GM19452 (cell line): ENCODE measurements around the gene PPFIBP1.
"Not testable (repeated sequence)": the region's sequence is repeated elsewhere in the genome, so short reads cannot be mapped to it uniquely, and the experiment has no call there.

Experiments used
- ATAC-seq: cut with Tn5 transposase; IDR thresholded peaks from one replicate; pipeline ENCODE4 v1.9.1; 2021; ENCODE audit not compliant: unreplicated experiment

The PPFIBP1 gene

GRCh38 chr12:27652174-27652763, 128.3 kb downstream of the PPFIBP1 start:
- ATAC-seq = no peak

GRCh38 chr12:27653661-27654060, 129.7 kb downstream of the PPFIBP1 start:
- ATAC-seq = no peak

- ATAC-seq = not testable (repeated sequence)
These were observed 131.5 kb downstream of the PPFIBP1 start for GRCh38 chr12:27655476-27655875.

- no peak for ATAC-seq
These were observed 133.3 kb downstream of the PPFIBP1 start for GRCh38 chr12:27657296-27657695.

GRCh38 chr12:27665704-27666103, 141.7 kb downstream of the PPFIBP1 start:
- ATAC-seq = no peak

GRCh38 chr12:27666510-27666909, 142.5 kb downstream of the PPFIBP1 start:
- no peak for ATAC-seq

- no peak for ATAC-seq
These were observed 143.5 kb downstream of the PPFIBP1 start for GRCh38 chr12:27667540-27667939.

- ATAC-seq = no peak
These were observed 148.0 kb downstream of the PPFIBP1 start for GRCh38 chr12:27672051-27672450.

- ATAC-seq = no peak
These were observed 148.6 kb downstream of the PPFIBP1 start for GRCh38 chr12:27672643-27673042.

- no peak for ATAC-seq
These were observed 149.2 kb downstream of the PPFIBP1 start for GRCh38 chr12:27673101-27673718.

- ATAC-seq = no peak
These were observed 151.0 kb downstream of the PPFIBP1 start for GRCh38 chr12:27674989-27675388.

- ATAC-seq = no peak
These were observed 156.6 kb downstream of the PPFIBP1 start for GRCh38 chr12:27680619-27681018.

- ATAC-seq = no peak
These were observed 158.5 kb downstream of the PPFIBP1 start for GRCh38 chr12:27682534-27682933.

GRCh38 chr12:27685274-27685673, 161.3 kb downstream of the PPFIBP1 start:
- ATAC-seq = no peak

GRCh38 chr12:27686147-27686546, 162.1 kb downstream of the PPFIBP1 start:
- no peak for ATAC-seq

- no peak for ATAC-seq
These were observed 164.7 kb downstream of the PPFIBP1 start for GRCh38 chr12:27688671-27689070.

GRCh38 chr12:27689558-27690180, 165.7 kb downstream of the PPFIBP1 start:
- no peak for ATAC-seq

GRCh38 chr12:27693403-27693802, 169.4 kb downstream of the PPFIBP1 start:
- ATAC-seq = no peak

GRCh38 chr12:27695556-27696292, 171.7 kb downstream of the PPFIBP1 start:
- ATAC-seq = no peak

- no peak for ATAC-seq
These were observed 172.3 kb downstream of the PPFIBP1 start, which contains the start of gene REP15 for GRCh38 chr12:27696293-27696652. REP15 (plus strand) TSS chr12:27696447; CDS start chr12:27696563, 116 bp downstream.

GRCh38 chr12:27696864-27697564, 173.0 kb downstream of the PPFIBP1 start:
- no peak for ATAC-seq
